ENCODE results near the gene UCP1. TPM values are rescaled to one million over a fixed set of nuclear protein-coding genes. Genes with fewer than 3 reads are reported as not detected.

Gene UCP1
- total RNA-seq = not detected

DNA sequence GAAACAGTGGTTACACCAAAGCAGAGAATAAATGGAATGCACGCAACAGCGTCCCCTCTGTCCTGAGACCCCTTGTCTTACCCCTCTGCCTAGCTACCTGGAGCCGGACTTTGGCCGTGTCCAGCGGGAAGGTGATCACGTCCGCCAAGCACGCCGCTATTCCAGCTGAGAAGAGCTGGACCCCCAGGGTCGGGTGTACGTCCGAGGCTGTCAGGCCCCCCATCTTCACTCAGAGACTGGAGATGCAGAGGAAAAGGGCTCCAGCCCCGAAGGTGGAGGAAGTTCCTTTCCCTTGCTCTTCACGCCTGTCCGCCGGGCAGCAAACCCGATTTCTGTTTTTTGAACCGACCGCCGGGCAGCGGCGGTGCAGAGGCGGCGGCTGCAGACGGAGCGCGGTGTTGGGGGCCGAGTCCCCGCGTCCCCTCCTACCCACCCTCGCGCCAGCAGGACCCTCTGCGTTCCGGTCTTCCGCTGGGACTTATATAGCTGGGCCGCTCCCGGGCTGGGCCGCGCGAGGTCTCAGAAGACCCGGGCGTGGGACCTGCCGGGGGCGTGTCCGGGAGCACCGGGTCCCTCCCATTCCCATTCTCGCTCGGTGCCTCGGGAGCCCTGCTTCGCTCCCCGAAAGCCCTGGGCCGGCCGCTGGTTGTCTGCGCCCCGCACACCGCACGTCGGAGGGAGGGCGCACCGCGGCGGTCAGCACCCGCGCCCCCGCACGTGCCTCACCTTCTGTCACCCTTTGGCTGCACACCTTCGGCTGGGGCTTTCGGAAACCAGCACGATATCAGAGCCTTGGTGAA, at the start of gene UCP1:
UCP1 (minus strand) TSS at position 455 of the 800 bp plus-strand sequence; CDS start at position 223, 232 bp downstream.
- peak within 1 kb of the TSS; percentile 4 to 27 (median 8) for H3K4me3 ChIP-seq (replicated peaks in 1 of 3)
- DNase-seq = peak; percentile 39 to 49
- H3K27me3 ChIP-seq = no peaks in the 10 kb centered on the region

DNA sequence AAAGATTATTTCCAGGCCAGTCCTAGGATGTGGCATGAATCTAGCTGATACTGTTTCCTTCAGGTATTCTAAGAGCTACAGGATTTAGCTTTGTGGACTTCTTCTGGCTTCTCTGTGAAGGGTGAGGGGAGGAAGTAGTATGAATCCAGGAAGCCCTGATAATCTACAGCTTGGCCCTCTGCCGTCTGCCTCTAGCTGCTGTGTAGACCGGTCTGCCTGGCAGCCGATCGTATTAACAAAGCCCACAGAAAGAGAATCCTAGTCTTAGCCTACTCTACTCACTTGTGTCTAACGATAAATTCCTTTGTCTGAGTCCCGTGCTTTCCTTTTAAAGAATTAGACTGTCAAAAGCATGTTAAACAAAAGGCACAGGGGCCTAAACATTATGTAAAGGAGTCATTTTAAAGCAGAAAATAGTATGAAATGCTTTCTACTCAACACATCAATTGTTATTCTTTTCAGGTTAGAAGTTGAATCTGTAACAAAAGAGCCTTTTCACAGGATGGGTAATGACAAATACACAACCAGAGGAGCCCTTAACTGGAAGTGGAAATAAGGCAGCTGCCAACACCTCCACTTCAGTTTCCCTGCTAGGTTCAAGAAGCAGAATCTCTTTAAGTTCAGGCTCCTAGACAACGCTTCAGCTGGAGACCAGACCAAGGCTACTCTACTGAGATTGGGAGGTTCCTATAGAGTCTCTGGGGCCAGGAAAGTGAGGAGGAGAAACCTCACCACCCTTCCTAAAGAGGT, 48.9 kb upstream of the UCP1 start:
- no peaks in the 10 kb centered on the region for H3K4me1 ChIP-seq
- no peaks in the 10 kb centered on the region for H3K27me3 ChIP-seq
- 51 to 56% methylated on average over 7 of the region's 7 CpGs for WGBS, 2 donors
- peaks cover 0 to 7% of the 10 kb centered on the region in 2 donors for H3K36me3 ChIP-seq
- no peak overlapping the region for H3K4me3 ChIP-seq (replicated peaks in 1 of 3)
- no peak for TF ChIP-seq CTCF (IDR thresholded peaks at IDR 0.05)
- no peak for TF ChIP-seq POLR2A (IDR thresholded peaks at IDR 0.05)
- intact Hi-C loops (cut with DNase I) = no loop called here
- DNase-seq = no peak
- H3K27ac ChIP-seq = no peak overlapping the region
- no peaks in the 10 kb centered on the region for H3K9me3 ChIP-seq

More for the DNA sequence above, at the start of gene UCP1:
- Histone ChIP-seq H3K9me3 (no peaks in the 10 kb centered on the region), H3K36me3 (no peaks in the 10 kb centered on the region), H3K4me1 (peaks cover 9 to 19% of the 10 kb centered on the region in 2 donors), H3K27ac (no peak within 1 kb of the TSS)
- WGBS, 2 donors = 2 to 3% methylated on average over 31 to 37 of the region's 69 CpGs
- intact Hi-C loops (cut with DNase I) = no loop called here
- TF ChIP-seq CTCF (IDR thresholded peaks at IDR 0.05) = no peak
- TF ChIP-seq POLR2A (IDR thresholded peaks at IDR 0.05) = no peak

- no peak overlapping the region for H3K27ac ChIP-seq
- H3K36me3 ChIP-seq = no peaks in the 10 kb centered on the region
- H3K9me3 ChIP-seq = no peaks in the 10 kb centered on the region
- H3K27me3 ChIP-seq = no peaks in the 10 kb centered on the region
- no peaks in the 10 kb centered on the region for H3K4me1 ChIP-seq
- TF ChIP-seq CTCF (IDR thresholded peaks at IDR 0.05) (no peak), POLR2A (IDR thresholded peaks at IDR 0.05) (no peak)
- no peak for DNase-seq
- 50 to 85% methylated on average over 1 of the region's 1 CpG for WGBS, 2 donors
- H3K4me3 ChIP-seq (replicated peaks in 1 of 3) = no peak overlapping the region
- intact Hi-C loops (cut with DNase I) = no loop called here
Observed at GRCh38 chr4:140615451-140615850, 46.7 kb upstream of the UCP1 start.

- intact Hi-C loops (cut with DNase I) = no loop called here
- H3K36me3 ChIP-seq = no peaks in the 10 kb centered on the region
Observed at GRCh38 chr4:140612357-140612756, 43.6 kb upstream of the UCP1 start.

More at GRCh38 chr4:140612357-140612756, 43.6 kb upstream of the UCP1 start:
- no peak for DNase-seq
- Histone ChIP-seq H3K9me3 (no peaks in the 10 kb centered on the region), H3K4me3 (replicated peaks in 1 of 3) (no peak overlapping the region), H3K27ac (no peak overlapping the region), H3K4me1 (no peaks in the 10 kb centered on the region), H3K27me3 (no peaks in the 10 kb centered on the region)
- TF ChIP-seq POLR2A (IDR thresholded peaks at IDR 0.05) = no peak
- no peak for TF ChIP-seq CTCF (IDR thresholded peaks at IDR 0.05)
- WGBS, 2 donors = 74 to 77% methylated on average over 1 of the region's 1 CpG

Data from thyroid gland (tissue), 4 donors.